GM23248 (cell line): Measurements from ENCODE around the gene PKP1. TPM values are rescaled to one million over a fixed set of nuclear protein-coding genes. Genes with fewer than 3 reads are reported as not detected.

Source experiments
- DNase-seq: peaks from one replicate; pipeline ENCODE4 v3.0.0-alpha.2; 2015
- H2AFZ ChIP-seq: fragments of 200-600 bp; sonication (generic); 2 replicates; pipeline ENCODE4 v1.6.1; 2016; ENCODE audit warnings: antibody characterized with exemption
- H3F3A ChIP-seq: fragments of 200-600 bp; sonication (generic); 2 replicates; pipeline ENCODE4 v1.6.1; 2016; ENCODE audit warnings: mild to moderate bottlenecking, antibody characterized with exemption, mixed run types; ENCODE audit not compliant: insufficient read depth
- H3K27ac ChIP-seq: fragments of 200-600 bp; sonication (generic); 2 replicates; pipeline ENCODE4 v1.5.1; 2016; ENCODE audit warnings: mild to moderate bottlenecking
- H3K27me3 ChIP-seq: fragments of 200-600 bp; sonication (generic); replicated peaks from 2 replicates; pipeline ENCODE4 v1.6.1; 2016; ENCODE audit warnings: mild to moderate bottlenecking; ENCODE audit not compliant: insufficient read depth
- H3K36me3 ChIP-seq: fragments of 200-600 bp; sonication (generic); 2 replicates; pipeline ENCODE4 v1.6.1; 2016; ENCODE audit warnings: low read depth, mild to moderate bottlenecking
- H3K4me1 ChIP-seq: fragments of 200-600 bp; sonication (generic); 2 replicates; pipeline ENCODE4 v1.6.1; 2016; ENCODE audit warnings: mild to moderate bottlenecking; ENCODE audit not compliant: insufficient read depth
- H3K4me2 ChIP-seq: fragments of 200-600 bp; sonication (generic); one replicate; pipeline ENCODE4 v1.6.1; 2016; ENCODE audit warnings: mild to moderate bottlenecking; ENCODE audit not compliant: unreplicated experiment
- H3K4me3 ChIP-seq: fragments of 200-600 bp; sonication (generic); 2 replicates; pipeline ENCODE4 v1.5.1; 2016; ENCODE audit warnings: mild to moderate bottlenecking
- H3K79me2 ChIP-seq: fragments of 200-600 bp; sonication (generic); 2 replicates; pipeline ENCODE4 v1.6.1; 2016; ENCODE audit warnings: mild to moderate bottlenecking; ENCODE audit not compliant: insufficient read depth
- H3K9ac ChIP-seq: fragments of 200-600 bp; sonication (generic); 2 replicates; pipeline ENCODE4 v1.6.1; 2016; ENCODE audit warnings: mild to moderate bottlenecking
- H3K9me2 ChIP-seq: fragments of 200-600 bp; sonication (generic); 2 replicates; pipeline ENCODE4 v1.6.1; 2016; ENCODE audit warnings: mixed run types, mild to moderate bottlenecking, moderate library complexity; ENCODE audit not compliant: insufficient read depth
- H3K9me3 ChIP-seq: fragments of 200-600 bp; sonication (generic); one replicate; pipeline ENCODE4 v1.6.1; 2017; ENCODE audit warnings: low read depth
- H4K20me1 ChIP-seq: fragments of 200-600 bp; sonication (generic); 2 replicates; pipeline ENCODE4 v1.6.0; 2016; ENCODE audit not compliant: insufficient read depth
- EZH2 ChIP-seq: fragments of 200-600 bp; sonication (generic); IDR thresholded peaks from 2 replicates; pipeline ENCODE4 v1.6.1; 2018; ENCODE audit warnings: antibody characterized with exemption, mild to moderate bottlenecking; ENCODE audit not compliant: insufficient read depth, poor library complexity, severe bottlenecking
- EZH2phosphoT487 ChIP-seq: fragments of 200-600 bp; sonication (generic); IDR thresholded peaks from 2 replicates; pipeline ENCODE4 v1.6.1; 2018; ENCODE audit warnings: antibody characterized with exemption, moderate library complexity, mild to moderate bottlenecking, low read depth; ENCODE audit not compliant: insufficient read depth
- WGBS, 2 experiments: methylation state at CpG; one replicate each; pipeline ENCODE4 v1.1.6; 2015 to 2017; ENCODE audit warnings: low lambda C conversion rate in 2 of 2, low coverage in 1 of 2; ENCODE audit errors: missing lambda C conversion rate in 2 of 2; 5-methylcytosine and 5-hydroxymethylcytosine counted together
- in situ Hi-C: fragments of 300-500 bp; cut with MboI; formaldehyde crosslinking; loops from 2 replicates; pipeline ENCODE4 v1.15.0; 2020
- polyA plus RNA-seq: library from polyadenylated mRNA; unstranded; fragments of >200 nt; fragmentation: Nextera tagmentation; extraction: Ambion mirVana; gene quantifications from 2 replicates; pipeline ENCODE4 v1.2.1, GENCODE V29; 2016
- total RNA-seq: library from RNA; depleted of rRNA; stranded (reverse); fragments of >200 nt; shearing (Covaris generic); gene quantifications from 2 replicates; pipeline ENCODE4 v1.2.3, GENCODE V29; 2014

Gene PKP1
- total and polyA plus RNA-seq, 2 experiments from 2014 or later: 0.15 to 0.43 TPM

DNA sequence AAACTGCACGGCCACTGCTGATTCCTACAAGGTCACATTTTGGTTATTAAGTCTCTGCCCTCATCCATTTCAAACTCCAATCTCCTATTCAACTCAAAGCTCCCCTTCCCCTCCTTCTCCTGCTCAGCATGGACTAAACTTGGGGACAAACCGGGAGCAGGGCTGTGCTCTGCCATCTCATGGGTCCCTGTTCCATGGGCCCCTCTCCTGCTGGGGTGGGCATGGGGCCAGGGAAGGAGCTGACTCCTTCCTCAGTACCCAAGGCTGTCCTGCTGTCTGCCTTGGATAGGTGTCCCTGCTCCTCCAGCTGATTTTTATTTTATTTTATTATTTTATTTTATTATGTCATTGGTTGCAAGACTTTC lies 67.0 kb downstream of the PKP1 start:
- DNase-seq: no peak
- H3K9ac ChIP-seq: no peak overlapping the region
- H3K4me3 ChIP-seq: no peak overlapping the region
- H3K79me2 ChIP-seq: no peaks in the 10 kb centered on the region
- H3K36me3 ChIP-seq: no peaks in the 10 kb centered on the region
- no peak for TF ChIP-seq EZH2phosphoT487
- no peaks in the 10 kb centered on the region for H3K4me1 ChIP-seq
- H3K9me2 ChIP-seq: no peaks in the 10 kb centered on the region
- no peaks in the 10 kb centered on the region for H4K20me1 ChIP-seq
- peaks cover 29% of the 10 kb centered on the region for H3K27me3 ChIP-seq
- H3F3A ChIP-seq: no peaks in the 10 kb centered on the region
- 61 to 68% methylated on average over 2 of the region's 2 CpGs for WGBS, 2 experiments
- no peak overlapping the region for H3K4me2 ChIP-seq
- no peaks in the 10 kb centered on the region for H3K9me3 ChIP-seq
- no peak overlapping the region for H2AFZ ChIP-seq
- H3K27ac ChIP-seq: no peak overlapping the region
- in situ Hi-C loops: loop anchor here (10.0 kb wide), 1 partner anchor 106 kb away; no protein-coding TSS in a partner anchor

DNA sequence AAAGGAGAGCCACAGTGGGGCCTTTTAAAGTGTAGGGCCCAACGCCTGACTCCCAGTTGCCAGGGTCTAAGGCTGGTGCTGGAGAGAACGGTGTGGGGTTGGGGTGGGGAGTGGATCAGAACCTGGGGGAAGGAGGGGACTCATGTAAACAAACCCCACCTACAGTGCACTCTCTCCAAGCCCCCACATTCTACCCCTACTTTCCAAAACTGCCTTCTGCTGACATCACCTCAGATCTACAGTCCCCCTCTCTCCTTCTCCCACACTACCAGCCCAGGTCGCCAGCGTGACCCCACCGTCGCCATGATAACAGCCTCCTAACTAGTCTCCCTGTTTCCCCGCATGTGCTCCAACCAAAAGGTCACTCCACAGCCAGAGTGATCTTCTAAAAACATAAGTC lies 67.6 kb downstream of the PKP1 start:
- Histone ChIP-seq H3F3A (no peaks in the 10 kb centered on the region), H3K79me2 (no peaks in the 10 kb centered on the region), H3K27me3 (peaks cover 23% of the 10 kb centered on the region), H3K4me2 (no peak overlapping the region), H3K9ac (no peak overlapping the region), H3K9me2 (no peaks in the 10 kb centered on the region), H3K9me3 (no peaks in the 10 kb centered on the region), H3K36me3 (no peaks in the 10 kb centered on the region), H2AFZ (no peak overlapping the region), H3K27ac (no peak overlapping the region), H3K4me1 (no peaks in the 10 kb centered on the region), H3K4me3 (no peak overlapping the region), H4K20me1 (no peaks in the 10 kb centered on the region)
- no peak for DNase-seq
- in situ Hi-C loops: loop anchor here (10.0 kb wide), 1 partner anchor 106 kb away; no protein-coding TSS in a partner anchor
- WGBS, 2 experiments: 76 to 77% methylated on average over 7 of the region's 7 CpGs
- TF ChIP-seq EZH2phosphoT487: no peak
- no peak for TF ChIP-seq EZH2

DNA sequence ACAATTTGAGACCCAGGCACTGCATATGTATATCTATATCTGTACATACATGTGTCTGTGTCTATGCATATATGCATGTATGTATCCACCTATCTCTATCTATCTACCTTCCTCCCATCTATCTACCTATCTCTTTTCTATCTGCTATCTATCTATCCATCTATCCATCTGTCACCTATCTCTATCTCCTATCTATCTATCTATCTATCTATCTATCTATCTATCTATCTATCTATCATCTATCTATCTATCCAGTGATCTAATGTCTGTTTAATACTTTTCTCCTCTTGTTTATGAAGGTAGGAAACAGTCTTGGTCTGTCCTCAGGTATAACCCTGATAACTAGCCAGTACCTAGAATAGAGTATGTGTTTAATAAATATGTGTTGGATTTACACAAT lies 68.3 kb downstream of the PKP1 start:
- Histone ChIP-seq H3K9ac (no peak overlapping the region), H3K36me3 (no peaks in the 10 kb centered on the region), H3K27me3 (peaks cover 23% of the 10 kb centered on the region), H4K20me1 (no peaks in the 10 kb centered on the region), H3K27ac (no peak overlapping the region), H3K9me3 (no peaks in the 10 kb centered on the region), H3K79me2 (no peaks in the 10 kb centered on the region), H3K4me1 (no peaks in the 10 kb centered on the region), H3K9me2 (no peaks in the 10 kb centered on the region), H2AFZ (no peak overlapping the region), H3K4me2 (no peak overlapping the region), H3K4me3 (no peak overlapping the region), H3F3A (no peaks in the 10 kb centered on the region)
- no peak for DNase-seq
- in situ Hi-C loops: loop anchor here (10.0 kb wide), 1 partner anchor 107 kb away; no protein-coding TSS in a partner anchor
- TF ChIP-seq EZH2: no peak
- TF ChIP-seq EZH2phosphoT487: no peak

DNA sequence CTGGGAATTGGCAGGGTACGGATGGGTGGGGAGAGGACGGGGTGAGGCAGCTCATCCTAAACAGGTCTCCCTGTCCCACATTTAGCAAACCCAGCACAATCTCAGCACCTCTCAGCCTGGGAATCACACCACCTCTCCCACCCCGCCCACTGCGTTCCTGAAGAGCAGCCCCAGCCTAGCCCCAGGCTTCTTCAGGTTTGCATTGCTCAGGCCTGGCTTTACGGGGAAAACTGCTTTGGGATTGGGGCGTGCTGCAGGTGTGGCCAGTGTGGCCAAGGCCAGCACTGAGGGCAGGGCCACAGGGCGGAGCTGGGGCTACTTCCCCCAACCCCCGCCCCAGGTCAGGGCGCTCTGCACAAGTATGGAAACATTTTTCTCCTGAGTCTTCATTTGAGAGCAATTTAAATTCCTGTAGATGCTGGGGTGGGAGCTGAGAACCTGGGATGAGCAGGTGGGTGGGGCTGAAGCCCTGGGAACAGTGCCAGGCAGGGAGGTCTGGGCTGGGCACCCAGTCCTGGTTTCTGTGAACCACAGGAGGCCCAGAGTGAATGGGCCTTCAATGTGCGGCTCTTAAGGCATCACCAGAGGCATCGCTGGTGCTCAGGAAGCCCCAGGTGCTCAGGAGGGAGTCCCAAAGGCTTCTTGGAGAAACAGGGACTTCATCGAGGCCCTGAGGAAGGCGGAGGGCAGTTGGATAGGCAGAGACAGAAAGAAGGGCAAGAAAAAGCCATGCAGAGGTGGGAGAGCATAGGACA lies 70.1 kb downstream of the PKP1 start:
- H3K79me2 ChIP-seq: no peaks in the 10 kb centered on the region
- no peak overlapping the region for H2AFZ ChIP-seq
- in situ Hi-C loops: loop anchor here (10.0 kb wide), 1 partner anchor 109 kb away; no protein-coding TSS in a partner anchor
- peaks cover 23% of the 10 kb centered on the region for H3K27me3 ChIP-seq
- no peak overlapping the region for H3K27ac ChIP-seq
- H3K9ac ChIP-seq: no peak overlapping the region
- no peaks in the 10 kb centered on the region for H4K20me1 ChIP-seq
- no peaks in the 10 kb centered on the region for H3K9me2 ChIP-seq
- H3K4me2 ChIP-seq: no peak overlapping the region
- no peaks in the 10 kb centered on the region for H3K4me1 ChIP-seq
- no peaks in the 10 kb centered on the region for H3K9me3 ChIP-seq
- H3K4me3 ChIP-seq: no peak overlapping the region
- H3F3A ChIP-seq: no peaks in the 10 kb centered on the region
- H3K36me3 ChIP-seq: no peaks in the 10 kb centered on the region
- WGBS, 2 experiments: 67 to 77% methylated on average over 13 of the region's 13 CpGs
- TF ChIP-seq EZH2 (no peak), EZH2phosphoT487 (no peak)
- DNase-seq: no peak
